HEK293 (cell line): ENCODE measurements around the gene TNFAIP3.

Experiments used
- CTCF ChIA-PET: fragments of 350-600 bp; formaldehyde crosslinking; extraction: SDS; loops from one replicate; lab custom pipeline; 2021; ENCODE audit warnings: antibody characterized with exemption; lab: Yijun Ruan, JAX
- POLR2A ChIA-PET: fragments of 300-600 bp; formaldehyde crosslinking; extraction: SDS; loops from one replicate; lab custom pipeline; 2020; ENCODE audit warnings: antibody characterized with exemption, inconsistent platforms; lab: Yijun Ruan, JAX
- H3K27ac ChIP-seq: fragments of 200-500 bp; sonication (Bioruptor generic); 2 replicates; pipeline ENCODE4 v1.5.1; 2014; ENCODE audit warnings: low read depth, low read length, control low read depth, inconsistent platforms; ENCODE audit errors: extremely low read depth
- H3K36me3 ChIP-seq, 2 experiments: fragments of 200-500 bp in 1 of 2; sonication (Bioruptor generic) in 1 of 2; 1 replicate in 1 of 2; 2 replicates in 1 of 2; pipeline ENCODE4 v1.5.1; 2014 to 2017; ENCODE audit warnings: inconsistent platforms in 2 of 2, low read length in 2 of 2; ENCODE audit not compliant: control insufficient read depth in 2 of 2, insufficient read depth in 1 of 2
- H3K4me1 ChIP-seq: fragments of 200-500 bp; sonication (Bioruptor generic); 2 replicates; pipeline ENCODE4 v1.5.1; 2014; ENCODE audit warnings: mild to moderate bottlenecking, low read length, inconsistent platforms; ENCODE audit not compliant: control insufficient read depth, insufficient read depth
- H3K4me3 ChIP-seq: 2 replicates; pipeline ENCODE4 v1.5.1; 2011; ENCODE audit warnings: low read depth, mild to moderate bottlenecking, control low read depth, low read length, moderate library complexity
- H3K9me3 ChIP-seq: fragments of 200-500 bp; sonication (Bioruptor generic); 2 replicates; pipeline ENCODE4 v1.5.1; 2014; ENCODE audit warnings: low read depth, low read length, inconsistent platforms; ENCODE audit not compliant: control insufficient read depth, insufficient read depth
- KLF8 ChIP-seq: fragments of 450-650 bp; formaldehyde crosslinking; IDR thresholded peaks from 2 replicates; pipeline ENCODE4 v1.5.1; 2016; ENCODE audit warnings: missing biosample characterization, missing genetic modification characterization
- SETDB1 ChIP-seq: IDR thresholded peaks from one replicate; pipeline ENCODE4 v1.6.1; 2017; ENCODE audit warnings: mild to moderate bottlenecking, low read length, moderate library complexity, mixed read lengths; ENCODE audit not compliant: insufficient read length
- TCF7L2 ChIP-seq: IDR thresholded peaks from 2 replicates; pipeline ENCODE4 v1.6.1; 2011; ENCODE audit warnings: low read depth, mild to moderate bottlenecking, inconsistent platforms, low read length, moderate library complexity, borderline replicate concordance
- TRIM28 ChIP-seq: IDR thresholded peaks from 2 replicates; pipeline ENCODE4 v1.6.1; 2011; ENCODE audit warnings: low read length, control low read depth, borderline replicate concordance
- WT1 ChIP-seq: fragments of 450-650 bp; formaldehyde crosslinking; IDR thresholded peaks from 2 replicates; pipeline ENCODE4 v1.5.1; 2016; ENCODE audit warnings: missing biosample characterization, missing genetic modification characterization
- ZBTB1 ChIP-seq: fragments of 450-650 bp; formaldehyde crosslinking; IDR thresholded peaks from 2 replicates; pipeline ENCODE4 v1.5.1; 2016; ENCODE audit warnings: missing biosample characterization, missing genetic modification characterization
- ZBTB17 ChIP-seq: fragments of 450-650 bp; formaldehyde crosslinking; IDR thresholded peaks from 2 replicates; pipeline ENCODE4 v1.5.1; 2016; ENCODE audit warnings: missing biosample characterization, missing genetic modification characterization
- ZBTB21 ChIP-seq: fragments of 450-650 bp; formaldehyde crosslinking; IDR thresholded peaks from 2 replicates; pipeline ENCODE4 v1.5.1; 2017; ENCODE audit warnings: missing biosample characterization, missing genetic modification characterization
- ZBTB48 ChIP-seq: fragments of 450-650 bp; formaldehyde crosslinking; IDR thresholded peaks from 2 replicates; pipeline ENCODE4 v1.5.1; 2016; ENCODE audit warnings: missing biosample characterization, missing genetic modification characterization
- ZNF132 ChIP-seq: fragments of 450-650 bp; formaldehyde crosslinking; IDR thresholded peaks from 2 replicates; pipeline ENCODE4 v1.5.1; 2017; ENCODE audit warnings: missing biosample characterization, missing genetic modification characterization, borderline replicate concordance
- ZNF174 ChIP-seq: fragments of 450-650 bp; formaldehyde crosslinking; IDR thresholded peaks from 2 replicates; pipeline ENCODE4 v1.5.0; 2017; ENCODE audit warnings: missing biosample characterization, mild to moderate bottlenecking, missing genetic modification characterization
- ZNF202 ChIP-seq: fragments of 450-650 bp; formaldehyde crosslinking; IDR thresholded peaks from 2 replicates; pipeline ENCODE4 v1.5.1; 2016; ENCODE audit warnings: missing biosample characterization, missing genetic modification characterization, borderline replicate concordance
- ZNF211 ChIP-seq: fragments of 450-650 bp; formaldehyde crosslinking; IDR thresholded peaks from 2 replicates; pipeline ENCODE4 v1.5.1; 2016; ENCODE audit warnings: low read depth, missing biosample characterization, missing genetic modification characterization
- ZNF335 ChIP-seq: fragments of 450-650 bp; formaldehyde crosslinking; conservative IDR thresholded peaks from 2 replicates; pipeline ENCODE4 v1.5.1; 2016; ENCODE audit warnings: missing biosample characterization, missing genetic modification characterization
- ZNF341 ChIP-seq: fragments of 450-650 bp; formaldehyde crosslinking; IDR thresholded peaks from 2 replicates; pipeline ENCODE4; 2016; ENCODE audit warnings: low read depth, missing biosample characterization, missing genetic modification characterization
- ZNF404 ChIP-seq: fragments of 450-650 bp; formaldehyde crosslinking; IDR thresholded peaks from 2 replicates; pipeline ENCODE4 v1.5.1; 2017; ENCODE audit warnings: missing biosample characterization, missing genetic modification characterization
- ZNF571 ChIP-seq: fragments of 450-650 bp; formaldehyde crosslinking; IDR thresholded peaks from 2 replicates; pipeline ENCODE4 v1.5.0; 2017; ENCODE audit warnings: missing biosample characterization, missing genetic modification characterization
- ZNF600 ChIP-seq: fragments of 450-650 bp; formaldehyde crosslinking; IDR thresholded peaks from 2 replicates; pipeline ENCODE4 v1.5.1; 2016; ENCODE audit warnings: missing biosample characterization, missing genetic modification characterization
- ZNF623 ChIP-seq: fragments of 450-650 bp; formaldehyde crosslinking; IDR thresholded peaks from 2 replicates; pipeline ENCODE4 v1.5.1; 2016; ENCODE audit warnings: missing biosample characterization, missing genetic modification characterization
- ZNF629 ChIP-seq: fragments of 450-650 bp; formaldehyde crosslinking; IDR thresholded peaks from 2 replicates; pipeline ENCODE4 v1.5.1; 2017; ENCODE audit warnings: missing biosample characterization, missing genetic modification characterization
- ZNF654 ChIP-seq: fragments of 450-650 bp; formaldehyde crosslinking; IDR thresholded peaks from 2 replicates; pipeline ENCODE4 v1.5.1; 2016; ENCODE audit warnings: low read depth, missing biosample characterization, missing genetic modification characterization
- ZNF830 ChIP-seq: fragments of 450-650 bp; IDR thresholded peaks from 2 replicates; pipeline ENCODE4 v1.5.0; 2018; ENCODE audit warnings: missing biosample characterization, missing genetic modification characterization, low read depth, mild to moderate bottlenecking, moderate library complexity
- ZSCAN16 ChIP-seq: fragments of 450-650 bp; formaldehyde crosslinking; IDR thresholded peaks from 2 replicates; pipeline ENCODE4 v1.5.1; 2016; ENCODE audit warnings: missing biosample characterization, missing genetic modification characterization
- TF ChIP-seq, protein P1 (sequence below): fragments of 450-650 bp; formaldehyde crosslinking; IDR thresholded peaks from 2 replicates; pipeline ENCODE4 v1.5.1; 2016; ENCODE audit warnings: missing biosample characterization, missing genetic modification characterization
- TF ChIP-seq, protein P2 (sequence below): fragments of 450-650 bp; formaldehyde crosslinking; IDR thresholded peaks from 2 replicates; pipeline ENCODE4 v1.5.1; 2016; ENCODE audit warnings: missing biosample characterization, missing genetic modification characterization
- TF ChIP-seq, protein P3 (sequence below): fragments of 450-650 bp; formaldehyde crosslinking; IDR thresholded peaks from 2 replicates; pipeline ENCODE4 v1.5.1; 2016; ENCODE audit warnings: missing biosample characterization, missing genetic modification characterization

Gene TNFAIP3

DNA sequence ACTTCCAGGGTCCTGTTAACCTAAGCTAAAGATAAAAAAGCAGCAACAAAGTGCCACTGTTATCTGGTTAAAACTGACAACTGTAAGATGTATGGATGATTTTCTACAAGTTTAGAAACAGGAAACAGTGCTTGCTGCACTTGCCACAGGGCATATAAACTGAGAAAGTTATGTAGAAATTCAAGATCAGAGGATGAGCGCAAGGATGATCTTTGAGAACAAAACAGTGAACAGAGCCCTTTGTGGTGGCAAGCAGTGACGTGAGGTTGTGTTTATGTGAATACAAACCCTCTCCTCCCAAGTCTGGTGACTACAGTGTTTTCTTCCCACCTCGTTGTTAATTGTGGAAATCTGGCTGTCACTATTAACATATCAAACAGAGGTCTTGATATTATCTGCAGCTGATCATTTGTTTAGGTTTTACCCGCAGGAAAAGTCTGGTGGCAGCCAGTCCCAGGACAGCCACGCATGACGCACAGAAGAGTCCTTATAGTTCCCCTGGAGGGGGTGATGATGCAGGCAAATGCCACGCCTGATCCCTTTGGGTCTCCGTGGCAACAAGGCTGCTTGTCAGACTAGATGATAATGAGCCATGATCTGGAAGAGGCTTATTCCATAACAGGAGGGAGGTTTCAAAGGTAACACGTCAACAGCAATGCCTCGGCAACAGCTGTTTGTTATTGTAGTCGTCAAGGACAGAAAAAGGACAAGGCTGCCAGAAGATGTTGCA lies 43.1 kb upstream of the TNFAIP3 start:
- POLR2A ChIA-PET, result interaction anchor here (0.7 to 1.2 kb wide), 3 partner anchors 12 to 804 kb away, joined by 3 to 6 read pairs (median 3); no protein-coding TSS in a partner anchor

DNA sequence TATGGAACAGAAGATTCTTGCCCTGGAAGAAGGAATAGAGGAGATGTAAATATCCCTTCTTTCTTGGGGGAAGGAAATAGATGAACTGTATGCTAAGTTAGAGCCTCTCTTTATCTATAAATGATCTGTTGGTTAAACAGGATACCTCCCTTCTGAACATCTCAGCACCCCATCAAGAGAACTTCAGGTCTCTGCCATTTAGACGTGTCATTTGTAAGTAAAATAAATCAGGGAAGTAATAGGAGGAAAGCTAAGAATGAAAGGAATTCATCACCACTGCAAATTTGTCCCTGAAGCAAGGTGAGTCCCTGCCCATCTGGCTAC lies 42.5 kb upstream of the TNFAIP3 start:
- no peak overlapping the region for H3K27ac ChIP-seq
- no peak for TF ChIP-seq ZNF174
- no peak for TF ChIP-seq ZNF654 (tag by site-specific recombination)
- TF ChIP-seq ZNF571 (tag by site-specific recombination), result no peak
- no peak for TF ChIP-seq ZNF202 (tag by site-specific recombination)
- no peak for TF ChIP-seq ZNF623 (tag by site-specific recombination)
- TF ChIP-seq ZNF830 (tag by site-specific recombination), result no peak
- TF ChIP-seq ZBTB1, result no peak
- TF ChIP-seq, protein P1, sequence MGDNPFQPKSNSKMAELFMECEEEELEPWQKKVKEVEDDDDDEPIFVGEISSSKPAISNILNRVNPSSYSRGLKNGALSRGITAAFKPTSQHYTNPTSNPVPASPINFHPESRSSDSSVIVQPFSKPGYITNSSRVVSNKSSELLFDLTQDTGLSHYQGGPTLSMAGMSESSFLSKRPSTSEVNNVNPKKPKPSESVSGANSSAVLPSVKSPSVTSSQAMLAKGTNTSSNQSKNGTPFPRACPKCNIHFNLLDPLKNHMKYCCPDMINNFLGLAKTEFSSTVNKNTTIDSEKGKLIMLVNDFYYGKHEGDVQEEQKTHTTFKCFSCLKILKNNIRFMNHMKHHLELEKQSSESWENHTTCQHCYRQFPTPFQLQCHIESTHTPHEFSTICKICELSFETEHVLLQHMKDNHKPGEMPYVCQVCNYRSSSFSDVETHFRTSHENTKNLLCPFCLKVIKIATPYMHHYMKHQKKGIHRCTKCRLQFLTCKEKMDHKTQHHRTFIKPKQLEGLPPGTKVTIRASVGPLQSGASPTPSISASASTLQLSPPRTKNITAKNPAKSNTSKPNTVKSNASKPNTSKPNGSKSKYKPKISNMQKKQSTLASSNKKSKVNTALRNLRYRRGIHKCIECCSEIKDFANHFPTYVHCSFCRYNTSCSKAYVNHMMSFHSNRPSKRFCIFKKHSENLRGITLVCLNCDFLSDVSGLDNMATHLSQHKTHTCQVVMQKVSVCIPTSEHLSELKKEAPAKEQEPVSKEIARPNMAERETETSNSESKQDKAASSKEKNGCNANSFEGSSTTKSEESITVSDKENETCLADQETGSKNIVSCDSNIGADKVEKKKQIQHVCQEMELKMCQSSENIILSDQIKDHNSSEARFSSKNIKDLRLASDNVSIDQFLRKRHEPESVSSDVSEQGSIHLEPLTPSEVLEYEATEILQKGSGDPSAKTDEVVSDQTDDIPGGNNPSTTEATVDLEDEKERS (tag by site-specific recombination), result no peak
- TF ChIP-seq WT1, result no peak
- no peak for TF ChIP-seq ZNF132 (tag by site-specific recombination)
- TF ChIP-seq TCF7L2, result no peak
- TF ChIP-seq, protein P2, sequence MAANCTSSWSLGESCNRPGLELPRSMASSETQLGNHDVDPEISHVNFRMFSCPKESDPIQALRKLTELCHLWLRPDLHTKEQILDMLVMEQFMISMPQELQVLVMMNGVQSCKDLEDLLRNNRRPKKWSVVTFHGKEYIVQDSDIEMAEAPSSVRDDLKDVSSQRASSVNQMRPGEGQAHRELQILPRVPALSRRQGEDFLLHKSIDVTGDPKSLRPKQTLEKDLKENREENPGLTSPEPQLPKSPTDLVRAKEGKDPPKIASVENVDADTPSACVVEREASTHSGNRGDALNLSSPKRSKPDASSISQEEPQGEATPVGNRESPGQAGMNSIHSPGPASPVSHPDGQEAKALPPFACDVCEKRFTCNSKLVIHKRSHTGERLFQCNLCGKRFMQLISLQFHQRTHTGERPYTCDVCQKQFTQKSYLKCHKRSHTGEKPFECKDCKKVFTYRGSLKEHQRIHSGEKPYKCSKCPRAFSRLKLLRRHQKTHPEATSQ (tag by site-specific recombination), result no peak
- TF ChIP-seq KLF8, result no peak
- TF ChIP-seq ZNF335, result no peak
- no peak overlapping the region for H3K4me3 ChIP-seq
- no peaks in the 10 kb centered on the region; the same call in 1 of the 2 replicates for H3K4me1 ChIP-seq
- ChIA-PET CTCF (interaction anchor here (1.0 kb wide), 1 partner anchor 41 kb away, joined by 4 read pairs; no protein-coding TSS in a partner anchor), POLR2A (interaction anchor here (0.7 kb wide), 2 partner anchors 44 to 803 kb away, joined by 3 to 6 read pairs; no protein-coding TSS in a partner anchor)
- H3K9me3 ChIP-seq, result no peaks in the 10 kb centered on the region
- no peaks in the 10 kb centered on the region for H3K36me3 ChIP-seq

More for the DNA sequence above, 43.1 kb upstream of the TNFAIP3 start:
- Histone ChIP-seq H3K36me3 (no peaks in the 10 kb centered on the region), H3K4me3 (no peak overlapping the region), H3K4me1 (no peaks in the 10 kb centered on the region; the same call in 1 of the 2 replicates), H3K9me3 (no peaks in the 10 kb centered on the region), H3K27ac (no peak overlapping the region)
- CTCF ChIA-PET, result interaction anchor here (0.6 to 1.0 kb wide), 3 partner anchors 23 to 117 kb away, joined by 3 to 5 read pairs (median 4); no protein-coding TSS in a partner anchor
- TF ChIP-seq ZNF341, result peak; percentile 49
- no peak for TF ChIP-seq SETDB1
- TF ChIP-seq ZBTB48 (tag by site-specific recombination), result 0 out of 2 replicates have a peak, but pooled peaks have one; percentile 35
- TF ChIP-seq ZBTB21 (tag by site-specific recombination), result peak; percentile 49; the same call in 1 of the 2 replicates
- peak; percentile 39; the same call in 1 of the 2 replicates for TF ChIP-seq ZNF335
- TF ChIP-seq, protein P3, sequence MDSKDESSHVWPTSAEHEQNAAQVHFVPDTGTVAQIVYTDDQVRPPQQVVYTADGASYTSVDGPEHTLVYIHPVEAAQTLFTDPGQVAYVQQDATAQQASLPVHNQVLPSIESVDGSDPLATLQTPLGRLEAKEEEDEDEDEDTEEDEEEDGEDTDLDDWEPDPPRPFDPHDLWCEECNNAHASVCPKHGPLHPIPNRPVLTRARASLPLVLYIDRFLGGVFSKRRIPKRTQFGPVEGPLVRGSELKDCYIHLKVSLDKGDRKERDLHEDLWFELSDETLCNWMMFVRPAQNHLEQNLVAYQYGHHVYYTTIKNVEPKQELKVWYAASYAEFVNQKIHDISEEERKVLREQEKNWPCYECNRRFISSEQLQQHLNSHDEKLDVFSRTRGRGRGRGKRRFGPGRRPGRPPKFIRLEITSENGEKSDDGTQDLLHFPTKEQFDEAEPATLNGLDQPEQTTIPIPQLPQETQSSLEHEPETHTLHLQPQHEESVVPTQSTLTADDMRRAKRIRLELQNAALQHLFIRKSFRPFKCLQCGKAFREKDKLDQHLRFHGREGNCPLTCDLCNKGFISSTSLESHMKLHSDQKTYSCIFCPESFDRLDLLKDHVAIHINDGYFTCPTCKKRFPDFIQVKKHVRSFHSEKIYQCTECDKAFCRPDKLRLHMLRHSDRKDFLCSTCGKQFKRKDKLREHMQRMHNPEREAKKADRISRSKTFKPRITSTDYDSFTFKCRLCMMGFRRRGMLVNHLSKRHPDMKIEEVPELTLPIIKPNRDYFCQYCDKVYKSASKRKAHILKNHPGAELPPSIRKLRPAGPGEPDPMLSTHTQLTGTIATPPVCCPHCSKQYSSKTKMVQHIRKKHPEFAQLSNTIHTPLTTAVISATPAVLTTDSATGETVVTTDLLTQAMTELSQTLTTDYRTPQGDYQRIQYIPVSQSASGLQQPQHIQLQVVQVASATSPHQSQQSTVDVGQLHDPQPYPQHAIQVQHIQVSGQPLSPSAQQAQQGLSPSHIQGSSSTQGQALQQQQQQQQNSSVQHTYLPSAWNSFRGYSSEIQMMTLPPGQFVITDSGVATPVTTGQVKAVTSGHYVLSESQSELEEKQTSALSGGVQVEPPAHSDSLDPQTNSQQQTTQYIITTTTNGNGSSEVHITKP (tag by site-specific recombination), result peak; percentile 67
- peak; percentile 73 for TF ChIP-seq ZNF629 (tag by site-specific recombination)
- TF ChIP-seq ZNF404, result no peak
- 0 out of 2 replicates have a peak, but pooled peaks have one; percentile 49 for TF ChIP-seq ZSCAN16 (tag by site-specific recombination)
- peak; percentile 90 for TF ChIP-seq ZBTB17 (tag by site-specific recombination)
- TF ChIP-seq ZNF211 (tag by site-specific recombination), result no peak
- peak; percentile 67; the same call in 1 of the 2 replicates for TF ChIP-seq TRIM28
- peak; percentile 99 for TF ChIP-seq ZNF600 (tag by site-specific recombination)
- TF ChIP-seq, all 188 proteins: peak for 10
